GM20000 (cell line): Measurements from ENCODE around the gene PRKG1.

Source experiments
- DNase-seq: peaks from one replicate; pipeline ENCODE4 v3.0.0; 2012; ENCODE audit warnings: low spot score
- CTCF ChIP-seq: IDR thresholded peaks from 2 replicates; pipeline ENCODE4 v1.5.1; 2012; ENCODE audit warnings: mild to moderate bottlenecking, control low read depth; ENCODE audit errors: extremely low read depth, missing control alignments

PRKG1 gene

GRCh38 chr10:51125518-51125917 lies 51.2 kb downstream of the PRKG1 start:
- no peak for DNase-seq
- no peak for TF ChIP-seq CTCF

- no peak for TF ChIP-seq CTCF
- DNase-seq = no peak
These were observed 55.8 kb downstream of the PRKG1 start for GRCh38 chr10:51129946-51130544.

GRCh38 chr10:51137756-51138529 lies 63.7 kb downstream of the PRKG1 start:
- DNase-seq = no peak
- no peak for TF ChIP-seq CTCF

GRCh38 chr10:51139176-51139575 lies 64.9 kb downstream of the PRKG1 start:
- no peak for TF ChIP-seq CTCF
- DNase-seq = no peak

- TF ChIP-seq CTCF = no peak
- no peak for DNase-seq
These were observed 66.7 kb downstream of the PRKG1 start for GRCh38 chr10:51141010-51141409.

GRCh38 chr10:51144161-51144781 lies 70.0 kb downstream of the PRKG1 start:
- TF ChIP-seq CTCF = no peak
- no peak for DNase-seq

GRCh38 chr10:51145375-51145774 lies 71.1 kb downstream of the PRKG1 start:
- no peak for TF ChIP-seq CTCF
- no peak for DNase-seq
